ENCODE results near the gene TXNDC12.

TXNDC12 gene

DNA sequence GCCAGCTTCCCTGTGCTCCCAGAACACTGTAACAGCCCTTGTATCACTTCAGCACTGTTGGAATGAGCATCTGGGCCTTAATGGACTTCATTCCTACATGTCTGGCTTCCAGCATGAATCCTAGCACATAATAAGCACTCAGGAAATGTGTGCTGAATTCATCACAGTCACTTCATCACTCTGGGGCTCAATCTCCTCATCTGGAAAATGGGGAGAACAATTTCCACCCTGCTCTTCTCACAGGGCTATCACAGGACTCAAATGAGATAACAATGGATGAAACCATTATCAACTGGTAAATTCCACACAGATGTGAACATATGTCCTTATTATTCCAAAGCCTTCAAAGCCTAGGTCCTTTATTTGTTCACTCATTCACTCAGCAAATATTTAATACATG lies 76.9 kb downstream of the TXNDC12 start:
- TF ChIP-seq, protein P1, sequence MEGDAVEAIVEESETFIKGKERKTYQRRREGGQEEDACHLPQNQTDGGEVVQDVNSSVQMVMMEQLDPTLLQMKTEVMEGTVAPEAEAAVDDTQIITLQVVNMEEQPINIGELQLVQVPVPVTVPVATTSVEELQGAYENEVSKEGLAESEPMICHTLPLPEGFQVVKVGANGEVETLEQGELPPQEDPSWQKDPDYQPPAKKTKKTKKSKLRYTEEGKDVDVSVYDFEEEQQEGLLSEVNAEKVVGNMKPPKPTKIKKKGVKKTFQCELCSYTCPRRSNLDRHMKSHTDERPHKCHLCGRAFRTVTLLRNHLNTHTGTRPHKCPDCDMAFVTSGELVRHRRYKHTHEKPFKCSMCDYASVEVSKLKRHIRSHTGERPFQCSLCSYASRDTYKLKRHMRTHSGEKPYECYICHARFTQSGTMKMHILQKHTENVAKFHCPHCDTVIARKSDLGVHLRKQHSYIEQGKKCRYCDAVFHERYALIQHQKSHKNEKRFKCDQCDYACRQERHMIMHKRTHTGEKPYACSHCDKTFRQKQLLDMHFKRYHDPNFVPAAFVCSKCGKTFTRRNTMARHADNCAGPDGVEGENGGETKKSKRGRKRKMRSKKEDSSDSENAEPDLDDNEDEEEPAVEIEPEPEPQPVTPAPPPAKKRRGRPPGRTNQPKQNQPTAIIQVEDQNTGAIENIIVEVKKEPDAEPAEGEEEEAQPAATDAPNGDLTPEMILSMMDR (IDR thresholded peaks at IDR 0.05; ENCODE audit: low read depth, low read length, missing control alignments): no peak
- DNase-seq (ENCODE audit: low read depth): no peak
- no peak overlapping the region for H3K4me3 ChIP-seq (ENCODE audit: low read depth, low read length)

DNA sequence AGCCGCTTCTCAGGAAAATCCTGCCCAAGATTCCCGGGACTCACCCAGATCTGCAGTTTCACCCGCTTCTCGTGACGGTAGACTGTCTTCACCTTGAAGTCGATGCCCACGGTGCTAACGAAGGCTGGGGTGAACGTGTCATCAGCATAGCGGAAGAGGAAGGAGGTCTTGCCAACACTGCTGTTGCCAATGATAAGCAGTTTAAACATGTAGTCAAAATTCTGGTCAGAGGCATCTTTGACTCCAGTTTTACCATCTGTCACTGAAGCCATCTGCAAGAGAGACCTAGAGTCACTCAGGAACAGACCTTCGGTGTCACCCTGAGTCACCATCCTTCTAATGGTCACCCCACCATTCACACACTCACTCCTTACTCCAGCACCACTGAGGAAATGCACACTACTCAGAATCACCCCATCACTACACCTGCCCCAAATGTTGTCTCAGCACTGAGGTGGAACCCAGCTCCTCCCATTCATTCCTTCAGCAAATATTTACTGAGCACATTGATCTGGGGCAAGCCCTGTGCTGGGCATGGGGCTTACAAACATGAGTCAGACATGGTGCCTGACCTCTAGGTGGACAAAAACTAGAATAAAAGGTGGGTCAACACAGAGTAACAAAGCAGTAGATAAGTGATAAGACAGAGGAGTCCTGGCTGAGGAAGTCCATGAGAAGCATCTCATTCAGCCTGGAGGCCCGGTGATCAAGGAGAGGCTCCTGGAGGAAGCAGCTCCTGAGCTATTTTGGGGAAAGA lies 78.0 kb downstream of the TXNDC12 start:
- H3K4me3 ChIP-seq (ENCODE audit: low read depth, low read length): no peak overlapping the region
- DNase-seq (ENCODE audit: low read depth): no peak
- TF ChIP-seq, protein P1 (IDR thresholded peaks at IDR 0.05; ENCODE audit: low read depth, low read length, missing control alignments): no peak

DNA sequence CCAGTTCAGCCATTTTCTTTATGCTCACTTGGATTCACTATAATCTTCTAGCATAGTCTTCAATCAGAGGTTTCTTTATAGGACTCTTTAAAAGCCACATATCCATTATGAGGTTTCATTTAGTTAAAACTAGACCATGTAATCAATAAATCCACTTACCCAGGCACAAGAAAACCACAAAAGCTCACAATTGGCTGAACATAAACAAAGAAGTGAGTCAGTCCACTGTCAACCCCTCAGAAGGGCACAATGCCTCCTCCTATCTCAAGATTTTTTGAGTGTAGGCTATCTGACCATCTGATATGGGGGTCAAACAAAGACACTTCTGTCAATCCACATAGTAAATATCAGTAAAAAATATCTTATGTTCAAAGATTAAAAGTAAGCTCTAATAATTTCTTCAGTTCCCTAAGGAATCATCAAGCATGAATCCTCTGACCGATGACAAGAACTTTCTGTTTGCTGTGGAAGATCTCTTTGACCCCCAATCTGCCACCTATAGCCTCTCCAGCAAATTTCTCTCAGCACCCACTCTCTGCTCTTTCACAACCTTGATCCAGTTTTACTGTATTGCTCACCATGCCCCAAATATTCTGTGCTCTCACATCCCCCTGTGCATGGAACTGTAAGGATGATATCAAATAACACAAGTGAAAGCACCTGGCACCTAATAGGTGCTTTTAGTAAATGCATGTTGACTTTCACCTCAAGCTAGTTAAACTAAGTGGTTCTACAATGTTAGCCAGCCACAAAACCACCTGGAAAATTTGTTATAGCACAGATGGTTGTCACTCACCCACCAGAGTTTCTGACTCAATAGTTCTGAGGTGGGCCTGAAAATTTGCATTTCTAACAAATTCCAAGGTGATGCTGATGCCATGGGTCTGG lies 81.2 kb downstream of the TXNDC12 start:
- TF ChIP-seq, protein P1 (IDR thresholded peaks at IDR 0.05; ENCODE audit: low read depth, low read length, missing control alignments): no peak
- DNase-seq (ENCODE audit: low read depth): no peak
- no peak overlapping the region for H3K4me3 ChIP-seq (ENCODE audit: low read depth, low read length)
